ENCODE measurements around the gene ASB7. TPM values are rescaled to one million over a fixed set of nuclear protein-coding genes. Genes with fewer than 3 reads are reported as not detected.

Gene ASB7
- total RNA-seq (2021) (14.5 and 15.0 TPM in 2 replicates), Bru-seq, nascent RNA (percentile 76 among the genes with signal in this experiment), BruChase-seq, experiment 1, labeled RNA remaining after a 2-hour chase (percentile 80 among the genes with signal in this experiment), BruChase-seq, experiment 2, labeled RNA remaining after a 6-hour chase (percentile 57 among the genes with signal in this experiment)
- long read RNA-seq, full-length matches to known transcripts, result 16 of 19 reads
- long read RNA-seq, partial matches to known transcripts, result 1 of 19 reads
- long read RNA-seq, other reads (novel, unspliced or antisense), result 2 of 19 reads

- no peaks in the 10 kb centered on the region for H3K27me3 ChIP-seq (replicated peaks; ENCODE audit: insufficient read depth, low read depth, low read length, poor library complexity)
- peaks cover 8% of the 10 kb centered on the region for H3K4me1 ChIP-seq (ENCODE audit: insufficient read depth, low read length, poor library complexity, severe bottlenecking)
- no peaks in the 10 kb centered on the region for H3K9me3 ChIP-seq (ENCODE audit: low read depth, low read length, poor library complexity, severe bottlenecking)
- peak within 1 kb of the TSS; percentile 72 for H3K4me3 ChIP-seq (ENCODE audit: low read depth, low read length, poor library complexity, severe bottlenecking)
- peak; percentile 100 for DNase-seq (ENCODE audit: low spot score)
- ChIA-PET POLR2A (ENCODE audit: low non-redundant PET) (no interaction called here), CTCF (interaction anchor here (0.6 to 1.0 kb wide), 3 partner anchors 253 to 688 kb away, joined by 3 to 8 read pairs (median 4); partner anchors contain the start of gene ADAMTS17)
- intact Hi-C loops (cut with micrococcal nuclease; ENCODE audit: unreplicated experiment), result no loop called here
- TF ChIP-seq CTCF (conservative IDR thresholded peaks at IDR 0.05; ENCODE audit: low read depth, low read length), result no peak
- TF ChIP-seq EZH2 (IDR thresholded peaks at IDR 0.05; ENCODE audit: borderline replicate concordance, low read depth, low read length, poor library complexity, severe bottlenecking), result no peak
- H3K36me3 ChIP-seq (ENCODE audit: insufficient read depth, low read length, poor library complexity, severe bottlenecking), result no peaks in the 10 kb centered on the region
- no TSS peak for BruUV-seq (replicated peaks)
- peak within 1 kb of the TSS; percentile 75 for H3K27ac ChIP-seq (ENCODE audit: low read depth, low read length, poor library complexity, severe bottlenecking)
Measured at GRCh38 chr15:100602064-100602822, at the start of gene ASB7, which contains the start of gene LINS1. ASB7 (plus strand) TSS chr15:100602589; CDS start chr15:100612217, 9,628 bp downstream. LINS1 (minus strand) TSS chr15:100602184; CDS start chr15:100580842, 21,342 bp downstream.

- H3K9me3 ChIP-seq (ENCODE audit: low read depth, low read length, poor library complexity, severe bottlenecking), result no peaks in the 10 kb centered on the region
- TF ChIP-seq CTCF (conservative IDR thresholded peaks at IDR 0.05; ENCODE audit: low read depth, low read length) (no peak), EZH2 (IDR thresholded peaks at IDR 0.05; ENCODE audit: borderline replicate concordance, low read depth, low read length, poor library complexity, severe bottlenecking) (no peak)
- H3K4me3 ChIP-seq (ENCODE audit: low read depth, low read length, poor library complexity, severe bottlenecking), result no peak overlapping the region
- intact Hi-C loops (cut with micrococcal nuclease; ENCODE audit: unreplicated experiment), result no loop called here
- CTCF ChIA-PET, result no interaction called here
- DNase-seq (ENCODE audit: low spot score), result no peak
- H3K27ac ChIP-seq (ENCODE audit: low read depth, low read length, poor library complexity, severe bottlenecking), result no peak overlapping the region
- BruUV-seq (replicated peaks), result no TSS peak
- H3K4me1 ChIP-seq (ENCODE audit: insufficient read depth, low read length, poor library complexity, severe bottlenecking), result no peaks in the 10 kb centered on the region
- POLR2A ChIA-PET (ENCODE audit: low non-redundant PET), result no interaction called here
- H3K27me3 ChIP-seq (replicated peaks; ENCODE audit: insufficient read depth, low read depth, low read length, poor library complexity), result no peaks in the 10 kb centered on the region
- H3K36me3 ChIP-seq (ENCODE audit: insufficient read depth, low read length, poor library complexity, severe bottlenecking), result no peaks in the 10 kb centered on the region
Measured at GRCh38 chr15:100553468-100553867, 48.9 kb upstream of the ASB7 start.

- Histone ChIP-seq H3K36me3 (ENCODE audit: insufficient read depth, low read length, poor library complexity, severe bottlenecking) (no peaks in the 10 kb centered on the region), H3K27me3 (replicated peaks; ENCODE audit: insufficient read depth, low read depth, low read length, poor library complexity) (no peaks in the 10 kb centered on the region), H3K27ac (ENCODE audit: low read depth, low read length, poor library complexity, severe bottlenecking) (no peak overlapping the region), H3K4me1 (ENCODE audit: insufficient read depth, low read length, poor library complexity, severe bottlenecking) (no peaks in the 10 kb centered on the region), H3K9me3 (ENCODE audit: low read depth, low read length, poor library complexity, severe bottlenecking) (no peaks in the 10 kb centered on the region), H3K4me3 (ENCODE audit: low read depth, low read length, poor library complexity, severe bottlenecking) (no peak overlapping the region)
- POLR2A ChIA-PET (ENCODE audit: low non-redundant PET), result no interaction called here
- no peak for DNase-seq (ENCODE audit: low spot score)
- intact Hi-C loops (cut with micrococcal nuclease; ENCODE audit: unreplicated experiment), result no loop called here
- no peak for TF ChIP-seq CTCF (conservative IDR thresholded peaks at IDR 0.05; ENCODE audit: low read depth, low read length)
- TF ChIP-seq EZH2 (IDR thresholded peaks at IDR 0.05; ENCODE audit: borderline replicate concordance, low read depth, low read length, poor library complexity, severe bottlenecking), result no peak
- BruUV-seq (replicated peaks), result no TSS peak
- CTCF ChIA-PET, result no interaction called here
Measured at GRCh38 chr15:100558771-100559254, 43.6 kb upstream of the ASB7 start.

Data from A673 (cell line).